Lower leg skin (tissue), 3 donors: Measurements from ENCODE around the gene CLEC16A.

ENCODE experiments used
- POLR2A ChIP-seq, 2 donors: fragments of 450-650 bp; IDR thresholded peaks; one replicate each; pipeline ENCODE4 v1.6.1; 2016 to 2017; ENCODE audit warnings: antibody characterized with exemption in 2 of 2, mild to moderate bottlenecking in 1 of 2, moderate library complexity in 1 of 2
- TF ChIP-seq, protein P1 (sequence below), 3 donors: fragments of 450-650 bp; IDR thresholded peaks; one replicate each; pipeline ENCODE4 v1.5.1; 2016; ENCODE audit warnings: antibody characterized with exemption in 3 of 3, mild to moderate bottlenecking in 3 of 3, moderate library complexity in 2 of 3

DNA sequence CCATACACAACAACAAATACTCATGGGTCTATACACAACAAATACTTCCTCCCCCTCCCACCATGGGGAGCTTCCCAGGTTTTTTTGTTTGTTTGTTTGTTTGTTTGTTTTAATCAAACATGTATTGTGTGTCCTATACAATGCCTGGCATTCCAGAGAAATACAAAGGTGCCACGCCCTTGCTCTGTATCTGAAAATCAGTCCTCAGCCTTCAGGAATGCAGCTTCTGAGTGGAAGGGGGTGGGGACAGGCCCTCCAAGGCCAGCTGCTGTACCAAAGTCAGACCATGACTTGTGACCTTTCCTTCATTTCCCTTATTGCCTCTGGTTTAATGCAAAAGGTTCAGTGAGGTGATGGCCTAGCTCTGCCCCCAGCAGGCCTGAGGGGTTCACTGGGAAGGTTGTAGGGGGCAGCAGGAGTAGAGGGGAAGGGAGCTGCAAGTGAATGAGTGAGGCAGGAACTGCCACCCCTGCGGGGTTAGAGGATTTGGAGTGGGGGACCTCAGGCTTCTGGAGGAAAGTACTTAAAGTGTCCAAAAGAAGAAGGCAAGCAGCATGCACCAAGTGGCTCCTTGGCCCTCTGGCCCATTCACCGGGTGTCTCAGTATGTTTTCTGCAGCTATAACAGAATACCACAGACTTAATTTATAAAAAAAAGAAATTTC lies 105.2 kb downstream of the CLEC16A start:
- no peak for TF ChIP-seq POLR2A (IDR thresholded peaks at IDR 0.05)
- TF ChIP-seq, protein P1, sequence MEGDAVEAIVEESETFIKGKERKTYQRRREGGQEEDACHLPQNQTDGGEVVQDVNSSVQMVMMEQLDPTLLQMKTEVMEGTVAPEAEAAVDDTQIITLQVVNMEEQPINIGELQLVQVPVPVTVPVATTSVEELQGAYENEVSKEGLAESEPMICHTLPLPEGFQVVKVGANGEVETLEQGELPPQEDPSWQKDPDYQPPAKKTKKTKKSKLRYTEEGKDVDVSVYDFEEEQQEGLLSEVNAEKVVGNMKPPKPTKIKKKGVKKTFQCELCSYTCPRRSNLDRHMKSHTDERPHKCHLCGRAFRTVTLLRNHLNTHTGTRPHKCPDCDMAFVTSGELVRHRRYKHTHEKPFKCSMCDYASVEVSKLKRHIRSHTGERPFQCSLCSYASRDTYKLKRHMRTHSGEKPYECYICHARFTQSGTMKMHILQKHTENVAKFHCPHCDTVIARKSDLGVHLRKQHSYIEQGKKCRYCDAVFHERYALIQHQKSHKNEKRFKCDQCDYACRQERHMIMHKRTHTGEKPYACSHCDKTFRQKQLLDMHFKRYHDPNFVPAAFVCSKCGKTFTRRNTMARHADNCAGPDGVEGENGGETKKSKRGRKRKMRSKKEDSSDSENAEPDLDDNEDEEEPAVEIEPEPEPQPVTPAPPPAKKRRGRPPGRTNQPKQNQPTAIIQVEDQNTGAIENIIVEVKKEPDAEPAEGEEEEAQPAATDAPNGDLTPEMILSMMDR (IDR thresholded peaks at IDR 0.05): no peak
